NCI-H526 (cell line): ENCODE data around the gene OR52E6.
A peak's percentile ranks its signal among the peaks of the same experiment; 100 is the strongest.

Experiments used
- DNase-seq, 2 experiments: peaks; one replicate each; lab custom pipeline; 2025; lab: John Stamatoyannopoulos, UW

The OR52E6 gene

GRCh38 chr11:5841797-5842196 lies at the start of gene OR52E6:
OR52E6 (minus strand) TSS chr11:5841897; CDS start chr11:5841897, 0 bp downstream.
- no peak for DNase-seq

- DNase-seq, result peak in 1 of 2 experiments; percentile 33
Measured at GRCh38 chr11:5891216-5891800, 49.6 kb upstream of the OR52E6 start.

GRCh38 chr11:5887661-5888060 lies 46.0 kb upstream of the OR52E6 start:
- DNase-seq, result no peak

- no peak for DNase-seq
Measured at GRCh38 chr11:5887172-5887571, 45.5 kb upstream of the OR52E6 start.

- DNase-seq, result no peak
Measured at GRCh38 chr11:5881756-5882155, 40.1 kb upstream of the OR52E6 start.

- no peak for DNase-seq
Measured at GRCh38 chr11:5880329-5880728, 38.6 kb upstream of the OR52E6 start, which contains the start of gene OR52E4. OR52E4 (plus strand) TSS chr11:5880629; CDS start chr11:5884293, 3,664 bp downstream.

GRCh38 chr11:5878564-5878963 lies 36.9 kb upstream of the OR52E6 start:
- no peak for DNase-seq

- DNase-seq, result no peak
Measured at GRCh38 chr11:5865826-5866225, 24.1 kb upstream of the OR52E6 start.

GRCh38 chr11:5857590-5857989 lies 15.9 kb upstream of the OR52E6 start, which contains the start of gene OR52E8:
OR52E8 (minus strand) TSS chr11:5857690; CDS start chr11:5857690, 0 bp downstream.
- no peak for DNase-seq

GRCh38 chr11:5851002-5851401 lies 9.3 kb upstream of the OR52E6 start:
- no peak for DNase-seq

GRCh38 chr11:5847711-5848110 lies 6.0 kb upstream of the OR52E6 start:
- DNase-seq, result no peak

GRCh38 chr11:5846701-5847100 lies 5.0 kb upstream of the OR52E6 start:
- no peak for DNase-seq

GRCh38 chr11:5837695-5838094 lies 4.0 kb downstream of the OR52E6 start:
- DNase-seq, result no peak

- no peak for DNase-seq
Measured at GRCh38 chr11:5833446-5833845, 8.3 kb downstream of the OR52E6 start.

GRCh38 chr11:5831196-5831829 lies 10.4 kb downstream of the OR52E6 start:
- DNase-seq, result no peak

GRCh38 chr11:5818245-5818886 lies 23.3 kb downstream of the OR52E6 start:
- no peak for DNase-seq

- DNase-seq, result no peak
Measured at GRCh38 chr11:5815534-5815933, 26.2 kb downstream of the OR52E6 start.

- DNase-seq, result no peak
Measured at GRCh38 chr11:5809905-5810795, 31.5 kb downstream of the OR52E6 start.

GRCh38 chr11:5809122-5809519 lies 32.6 kb downstream of the OR52E6 start:
- no peak for DNase-seq

GRCh38 chr11:5808500-5809121 lies 33.1 kb downstream of the OR52E6 start, which contains the start of gene OR52N2:
OR52N2 (plus strand) TSS chr11:5808924; CDS start chr11:5820336, 11,412 bp downstream.
- peak; percentile 17 to 69 for DNase-seq

- peak in 1 of 2 experiments; percentile 1 for DNase-seq
Measured at GRCh38 chr11:5807580-5807979, 34.1 kb downstream of the OR52E6 start.

- no peak for DNase-seq
Measured at GRCh38 chr11:5803982-5804381, 37.7 kb downstream of the OR52E6 start.
